GM12873 (cell line): ENCODE results near the gene PWP1.

ENCODE experiments used
- TF ChIP-seq, protein P1 (sequence below): IDR thresholded peaks from 2 replicates; pipeline ENCODE4 v1.5.1; 2012; ENCODE audit warnings: low read depth, mild to moderate bottlenecking, moderate library complexity, low read length, control low read depth; ENCODE audit not compliant: insufficient read depth; ENCODE audit errors: missing control alignments

The PWP1 gene

DNA sequence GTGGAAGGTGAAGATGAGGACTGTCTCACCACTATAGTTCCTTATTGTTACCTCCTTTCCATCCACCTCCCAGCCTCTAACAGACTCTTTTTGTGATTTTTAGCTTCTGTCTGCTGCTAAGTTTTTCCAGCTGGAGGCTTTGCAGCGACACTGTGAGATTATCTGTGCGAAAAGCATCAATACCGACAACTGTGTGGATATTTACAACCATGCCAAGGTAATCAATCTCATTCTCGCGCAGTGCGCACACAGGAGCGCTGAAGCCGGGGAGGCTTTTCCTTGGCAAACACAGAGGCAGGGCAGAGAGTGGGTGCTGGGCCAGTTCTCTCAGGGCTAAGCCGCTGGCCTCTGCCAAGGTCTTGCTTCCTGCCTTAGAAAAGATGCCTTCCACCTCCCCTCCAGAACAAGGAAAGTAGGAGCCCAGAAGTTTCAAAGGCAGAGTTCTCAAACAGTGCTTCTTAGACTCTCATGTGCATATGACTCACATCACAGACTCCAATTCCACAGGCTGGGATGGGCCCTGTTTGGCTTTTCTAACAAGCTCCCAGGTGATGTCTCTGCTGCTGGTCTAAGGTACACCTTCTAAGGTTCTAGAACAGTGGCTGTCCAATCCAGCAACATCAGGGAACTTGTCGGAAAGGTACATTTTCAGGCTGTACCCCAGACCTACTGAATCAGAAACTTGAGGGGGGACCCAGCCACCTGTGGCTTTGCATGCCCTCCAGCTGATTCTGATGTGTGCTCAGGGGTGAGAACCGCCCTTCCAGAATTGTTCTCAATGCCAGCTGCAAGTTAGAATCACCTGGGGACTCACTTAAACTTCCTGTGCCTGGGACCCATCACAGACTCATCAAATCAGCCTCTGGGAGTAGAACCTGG, 33.8 kb upstream of the PWP1 start:
- TF ChIP-seq, protein P1, sequence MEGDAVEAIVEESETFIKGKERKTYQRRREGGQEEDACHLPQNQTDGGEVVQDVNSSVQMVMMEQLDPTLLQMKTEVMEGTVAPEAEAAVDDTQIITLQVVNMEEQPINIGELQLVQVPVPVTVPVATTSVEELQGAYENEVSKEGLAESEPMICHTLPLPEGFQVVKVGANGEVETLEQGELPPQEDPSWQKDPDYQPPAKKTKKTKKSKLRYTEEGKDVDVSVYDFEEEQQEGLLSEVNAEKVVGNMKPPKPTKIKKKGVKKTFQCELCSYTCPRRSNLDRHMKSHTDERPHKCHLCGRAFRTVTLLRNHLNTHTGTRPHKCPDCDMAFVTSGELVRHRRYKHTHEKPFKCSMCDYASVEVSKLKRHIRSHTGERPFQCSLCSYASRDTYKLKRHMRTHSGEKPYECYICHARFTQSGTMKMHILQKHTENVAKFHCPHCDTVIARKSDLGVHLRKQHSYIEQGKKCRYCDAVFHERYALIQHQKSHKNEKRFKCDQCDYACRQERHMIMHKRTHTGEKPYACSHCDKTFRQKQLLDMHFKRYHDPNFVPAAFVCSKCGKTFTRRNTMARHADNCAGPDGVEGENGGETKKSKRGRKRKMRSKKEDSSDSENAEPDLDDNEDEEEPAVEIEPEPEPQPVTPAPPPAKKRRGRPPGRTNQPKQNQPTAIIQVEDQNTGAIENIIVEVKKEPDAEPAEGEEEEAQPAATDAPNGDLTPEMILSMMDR = no peak

DNA sequence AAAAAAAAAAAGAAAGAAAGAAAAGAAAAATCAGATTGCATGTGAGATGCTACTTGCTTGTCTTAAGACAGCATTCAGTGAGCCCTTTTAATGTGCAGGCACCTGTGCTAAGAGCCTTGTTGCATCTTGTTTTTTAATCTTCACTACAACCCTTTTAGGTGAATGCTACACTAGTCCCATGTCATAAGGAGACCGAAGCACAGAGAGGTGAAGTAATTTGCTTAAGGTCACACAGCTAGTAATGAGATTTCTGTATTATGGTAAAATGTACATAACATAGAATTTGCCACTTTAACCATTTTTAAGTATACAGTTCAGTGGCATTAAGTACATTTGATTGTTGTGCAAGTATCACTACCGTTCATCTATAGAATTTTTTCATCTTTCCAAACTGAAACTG, 32.1 kb upstream of the PWP1 start:
- TF ChIP-seq, protein P1 = no peak

DNA sequence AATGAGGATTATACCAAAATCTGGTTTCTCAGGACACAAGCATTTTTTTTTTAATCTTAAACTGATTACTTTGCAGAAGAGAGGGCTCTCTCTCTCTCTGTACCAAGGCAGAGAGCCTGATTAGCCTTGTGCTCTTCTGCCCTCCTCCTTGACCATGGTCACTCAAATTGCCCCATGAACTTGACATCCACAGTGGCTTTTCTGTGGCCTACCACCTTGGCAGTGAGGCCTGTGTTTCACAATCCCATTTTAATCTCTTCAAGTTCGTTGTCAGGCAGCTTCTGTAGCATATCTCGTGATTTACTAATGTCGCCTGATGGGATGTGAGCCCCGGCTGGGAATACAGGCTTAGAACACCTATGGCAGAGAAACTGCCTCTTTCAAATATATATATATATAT, 30.7 kb upstream of the PWP1 start:
- TF ChIP-seq, protein P1 = no peak

DNA sequence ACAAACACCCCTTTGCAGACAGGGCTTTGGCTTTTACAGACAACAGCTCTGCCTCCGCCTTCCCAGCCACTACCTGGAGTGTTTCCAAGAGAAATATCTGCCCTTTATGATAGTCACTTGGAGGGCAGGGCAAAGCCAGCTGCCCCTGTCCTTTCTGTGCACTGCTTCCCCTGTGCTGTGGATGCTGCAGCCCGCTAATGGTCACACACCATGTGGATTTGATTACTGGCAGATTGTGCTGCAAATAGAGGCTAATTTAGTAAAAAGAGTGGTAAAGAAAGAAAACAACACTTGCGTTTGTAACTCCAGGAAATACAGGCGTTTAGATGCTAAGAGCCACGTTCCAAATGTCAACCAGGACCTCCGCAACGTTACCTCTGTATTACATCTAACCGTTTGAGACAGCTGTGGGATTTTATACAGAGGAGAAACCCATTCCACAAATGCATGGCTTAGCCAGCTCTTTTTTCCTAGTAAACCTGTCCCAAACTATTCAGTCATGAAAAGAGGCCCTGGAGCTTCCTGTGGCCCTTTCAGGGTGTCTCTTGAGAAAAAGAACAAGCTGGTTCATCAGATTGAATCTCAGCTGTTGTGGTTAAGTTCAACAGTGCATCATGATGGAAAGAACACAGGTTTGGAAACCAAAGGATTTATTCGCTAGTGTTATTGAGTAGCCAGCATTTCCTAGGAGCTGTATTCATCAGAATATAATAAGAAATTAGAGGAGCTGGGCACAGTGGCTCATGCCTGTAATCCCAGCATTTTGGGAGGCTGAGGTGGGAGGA, 30.1 kb upstream of the PWP1 start:
- TF ChIP-seq, protein P1 = no peak

DNA sequence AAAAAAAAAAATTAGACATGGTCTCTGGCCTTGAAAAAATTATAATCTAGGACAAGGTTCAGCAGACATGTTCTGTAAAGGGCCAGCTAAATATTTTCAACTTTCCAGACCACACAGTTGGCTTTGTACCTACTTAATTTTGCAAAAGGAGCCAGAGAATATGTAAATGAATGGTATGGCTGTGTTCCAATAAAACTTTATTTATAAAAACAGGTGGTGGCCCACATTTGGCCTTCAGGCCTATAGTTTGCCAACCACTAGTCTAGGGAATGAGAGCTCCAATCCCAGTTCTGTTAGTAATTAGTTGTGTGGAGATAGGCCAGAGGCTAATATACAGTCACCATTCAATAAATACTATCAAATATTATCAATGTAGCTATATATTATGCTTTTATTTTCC, 29.3 kb upstream of the PWP1 start:
- TF ChIP-seq, protein P1 = no peak

DNA sequence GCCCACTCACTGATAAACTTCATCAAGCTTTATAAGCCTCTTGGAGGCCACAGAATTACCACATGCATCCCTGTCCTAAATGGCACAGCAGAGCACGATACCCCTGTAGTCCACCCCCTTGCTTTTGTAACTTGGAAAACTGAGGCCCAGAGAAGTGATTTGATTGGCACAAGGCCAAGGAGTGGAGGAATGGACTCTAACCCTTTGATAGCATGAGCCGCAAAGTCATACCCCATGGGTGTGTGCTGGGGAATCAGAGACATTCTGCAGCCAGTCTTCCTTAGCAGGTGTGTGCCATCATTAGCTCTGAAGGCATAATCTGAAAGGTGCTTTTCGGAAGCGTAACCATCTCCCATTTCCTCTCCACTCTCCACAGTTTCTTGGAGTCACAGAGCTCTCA, 28.5 kb upstream of the PWP1 start:
- TF ChIP-seq, protein P1 = no peak

DNA sequence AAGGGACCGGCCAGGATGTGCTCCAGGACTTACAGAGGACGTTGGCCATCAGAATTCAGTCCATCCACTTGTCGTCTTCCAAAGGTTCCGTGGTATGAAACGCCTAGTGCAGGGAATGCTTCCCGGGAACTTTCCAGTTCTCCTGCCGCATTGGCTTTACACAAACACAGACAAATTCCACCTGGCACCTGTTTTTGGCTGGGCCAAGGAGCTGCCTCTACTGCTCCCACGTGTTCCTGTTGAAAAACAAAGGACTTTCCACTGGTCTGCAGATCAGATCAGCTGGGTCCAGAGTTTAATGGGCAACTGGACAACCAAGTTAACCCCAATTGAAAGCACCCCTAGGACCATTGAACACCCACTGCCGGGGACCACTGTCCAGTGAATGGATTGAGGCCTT, 28.0 kb upstream of the PWP1 start:
- TF ChIP-seq, protein P1 = no peak
